ENCODE data around the gene PTPRG. TPM values are rescaled to one million over a fixed set of nuclear protein-coding genes. Genes with fewer than 3 reads are reported as not detected.

The PTPRG gene
- polyA plus RNA-seq, 3 donors: not detected

- no peak for DNase-seq
- Histone ChIP-seq H3K79me2 (ENCODE audit: insufficient read depth, low read length) (no peaks in the 10 kb centered on the region), H3K4me3 (replicated peaks in 1 of 3; ENCODE audit: low read depth in 2 of 3, low read length in 3 of 3) (no peak overlapping the region), H4K20me1 (ENCODE audit: insufficient read depth, low read length) (no peaks in the 10 kb centered on the region), H3K9ac (ENCODE audit: insufficient read depth, low read length, poor library complexity, severe bottlenecking) (no peak overlapping the region), H3K4me2 (replicated peaks; ENCODE audit: extremely low read depth, low read length, poor library complexity, severe bottlenecking) (no peak overlapping the region), H3K27me3 (ENCODE audit: control insufficient read depth in 2 of 2, insufficient read depth in 2 of 2, low read length in 2 of 2) (no peaks in the 10 kb centered on the region), H3K27ac (ENCODE audit: low read depth in 1 of 2, low read length in 2 of 2) (no peak overlapping the region), H2AFZ (ENCODE audit: insufficient read depth, low read depth, low read length, poor library complexity, severe bottlenecking) (no peak overlapping the region), H3K9me3 (replicated peaks in 1 of 2; ENCODE audit: control insufficient read depth in 1 of 2, insufficient read depth in 1 of 2, low read length in 2 of 2) (peaks cover 0 to 3% of the 10 kb centered on the region in 2 donors), H3K36me3 (replicated peaks in 1 of 2; ENCODE audit: control insufficient read depth in 1 of 2, insufficient read depth in 2 of 2, low read length in 2 of 2) (no peaks in the 10 kb centered on the region), H3K4me1 (ENCODE audit: control insufficient read depth in 1 of 2, insufficient read depth in 2 of 2, low read length in 2 of 2) (no peaks in the 10 kb centered on the region)
- Mint-ChIP-seq H3K27me3 (ENCODE audit: low read depth in 3 of 3) (no peaks in the 10 kb centered on the region), H3K36me3 (no peaks in the 10 kb centered on the region), H3K4me1 (no peaks in the 10 kb centered on the region), H3K4me3 (no peak overlapping the region), H3K9me3 (peaks cover 0 to 5% (median 2%) of the 10 kb centered on the region in 7 donors), H3K27ac (no peak overlapping the region)
- TF ChIP-seq CTCF (IDR thresholded peaks at IDR 0.05): no peak
- intact Hi-C loops (cut with micrococcal nuclease): no loop called here
- whole genome bisulfite sequencing (ENCODE audit: insufficient coverage): 63% methylated on average over 2 of the region's 3 CpGs
Measured at GRCh38 chr3:61812517-61812916, 251.1 kb downstream of the PTPRG start.

GRCh38 chr3:61813636-61814035 is 252.3 kb downstream of the PTPRG start:
- Histone ChIP-seq H3K27ac (ENCODE audit: low read depth in 1 of 2, low read length in 2 of 2) (no peak overlapping the region), H3K4me3 (replicated peaks in 1 of 3; ENCODE audit: low read depth in 2 of 3, low read length in 3 of 3) (no peak overlapping the region), H2AFZ (ENCODE audit: insufficient read depth, low read depth, low read length, poor library complexity, severe bottlenecking) (no peak overlapping the region), H3K27me3 (ENCODE audit: control insufficient read depth in 2 of 2, insufficient read depth in 2 of 2, low read length in 2 of 2) (no peaks in the 10 kb centered on the region), H3K4me2 (replicated peaks; ENCODE audit: extremely low read depth, low read length, poor library complexity, severe bottlenecking) (no peak overlapping the region), H4K20me1 (ENCODE audit: insufficient read depth, low read length) (no peaks in the 10 kb centered on the region), H3K36me3 (replicated peaks in 1 of 2; ENCODE audit: control insufficient read depth in 1 of 2, insufficient read depth in 2 of 2, low read length in 2 of 2) (no peaks in the 10 kb centered on the region), H3K9me3 (replicated peaks in 1 of 2; ENCODE audit: control insufficient read depth in 1 of 2, insufficient read depth in 1 of 2, low read length in 2 of 2) (peaks cover 0 to 3% of the 10 kb centered on the region in 2 donors), H3K4me1 (ENCODE audit: control insufficient read depth in 1 of 2, insufficient read depth in 2 of 2, low read length in 2 of 2) (no peaks in the 10 kb centered on the region), H3K9ac (ENCODE audit: insufficient read depth, low read length, poor library complexity, severe bottlenecking) (no peak overlapping the region), H3K79me2 (ENCODE audit: insufficient read depth, low read length) (no peaks in the 10 kb centered on the region)
- no peaks in the 10 kb centered on the region for H3K36me3 Mint-ChIP-seq
- H3K27me3 Mint-ChIP-seq (ENCODE audit: low read depth in 3 of 3): peaks cover 0 to 2% (median 0%) of the 10 kb centered on the region in 3 donors
- no peak for DNase-seq
- no peak overlapping the region for H3K4me3 Mint-ChIP-seq
- H3K9me3 Mint-ChIP-seq: peaks cover 0 to 5% (median 0%) of the 10 kb centered on the region in 7 donors
- no peak overlapping the region for H3K27ac Mint-ChIP-seq
- no peak for TF ChIP-seq CTCF (IDR thresholded peaks at IDR 0.05)
- intact Hi-C loops (cut with micrococcal nuclease): no loop called here
- no peaks in the 10 kb centered on the region for H3K4me1 Mint-ChIP-seq
- WGBS (ENCODE audit: insufficient coverage): 100% methylated on average over 2 of the region's 4 CpGs
